K562 (cell line): ENCODE measurements around the gene ITSN1. TPM values are rescaled to one million over a fixed set of nuclear protein-coding genes. Genes with fewer than 3 reads are reported as not detected.
A peak's percentile ranks its signal among the peaks of the same experiment; 100 is the strongest.

Experiments used
- ATAC-seq: fragments of 200-7000 bp; cut with Tn5 transposase; 3 replicates; pipeline ENCODE4 v1.9.1; 2020; ENCODE audit warnings: moderate library complexity
- BruUV-seq: library from RNA; stranded (reverse); fragments of 400-500 nt; replicated peaks from 2 replicates; lab custom pipeline; 2021; lab: Mats Ljungman, UMichigan
- CTCF ChIA-PET: fragments of 300-600 bp; formaldehyde crosslinking; extraction: SDS; loops from one replicate; lab custom pipeline; 2021; ENCODE audit warnings: low intra/inter-chr PET ratio; lab: Yijun Ruan, JAX
- POLR2A ChIA-PET: fragments of 300-600, 350-650 bp; sonication (Branson Sonifier 250); formaldehyde crosslinking; extraction: SDS; loops from one replicate; lab custom pipeline; 2021; ENCODE audit warnings: antibody characterized with exemption, inconsistent platforms; lab: Yijun Ruan, JAX
- DNase-seq, 4 experiments: peaks; one replicate each; pipeline versions ENCODE4 v3.0.0 to v3.0.0-alpha.2; 2011 to 2018; ENCODE audit warnings: low spot score in 3 of 4, mixed read lengths in 3 of 4; ENCODE audit errors: extremely low read depth in 1 of 4
- FAIRE-seq: peaks from 2 replicates; lab custom pipeline; 2011; peaks lifted over from hg19 to GRCh38; lab: Jason Lieb, UNC
- H2AFZ ChIP-seq: 2 replicates; pipeline ENCODE4 v1.6.0; 2011; ENCODE audit warnings: low read depth, low read length, control low read depth, inconsistent platforms
- H3K27ac ChIP-seq: fragments of 200-600 bp; 3 replicates; pipeline ENCODE4 v1.8.0; 2011; ENCODE audit warnings: low read depth, mild to moderate bottlenecking, control low read depth, inconsistent platforms, low read length, moderate library complexity, mixed read lengths; ENCODE audit errors: extremely low read depth
- H3K27me3 ChIP-seq, 2 experiments: fragments of 300-600 bp in 1 of 2; 2 replicates in 1 of 2; 3 replicates in 1 of 2; pipeline versions ENCODE4 v1.6.0 to v1.8.0; 2011; ENCODE audit warnings: inconsistent platforms in 2 of 2, low read length in 2 of 2, mild to moderate bottlenecking in 1 of 2, mixed read lengths in 1 of 2, moderate library complexity in 1 of 2; ENCODE audit not compliant: control insufficient read depth in 2 of 2, insufficient read depth in 2 of 2
- H3K36me3 ChIP-seq: fragments of 300-600 bp; 3 replicates; pipeline ENCODE4 v1.8.0; 2011; ENCODE audit warnings: mild to moderate bottlenecking, low read length, inconsistent platforms; ENCODE audit not compliant: control insufficient read depth, insufficient read depth
- H3K4me1 ChIP-seq, 2 experiments: fragments of 200-600 bp in 1 of 2; replicated peaks in 1 of 2; 2 replicates in 1 of 2; 3 replicates in 1 of 2; pipeline versions ENCODE4 v1.5.1 to v1.8.0; 2011; ENCODE audit warnings: inconsistent platforms in 2 of 2, low read length in 2 of 2, mild to moderate bottlenecking in 1 of 2, mixed read lengths in 1 of 2, moderate library complexity in 1 of 2; ENCODE audit not compliant: control insufficient read depth in 2 of 2, insufficient read depth in 2 of 2
- H3K4me2 ChIP-seq: 2 replicates; pipeline ENCODE4 v1.6.1; 2011; ENCODE audit warnings: low read length, control low read depth, inconsistent platforms, mixed read lengths; ENCODE audit not compliant: insufficient read depth
- H3K4me3 ChIP-seq: fragments of 200-600 bp; sonication (generic), shearing (Covaris generic); 2 replicates; pipeline ENCODE4 v1.5.1; 2016; ENCODE audit warnings: control low read depth, inconsistent platforms
- H3K79me2 ChIP-seq: fragments of 200-600 bp; 3 replicates; pipeline ENCODE4 v1.8.0; 2011; ENCODE audit warnings: low read length, inconsistent platforms; ENCODE audit not compliant: control insufficient read depth, insufficient read depth
- H3K9ac ChIP-seq, 2 experiments: 2 replicates each; pipeline versions ENCODE4 v1.6.0 to v1.6.1; 2011; ENCODE audit warnings: low read depth in 2 of 2, low read length in 2 of 2, control low read depth in 1 of 2, inconsistent platforms in 1 of 2, mild to moderate bottlenecking in 1 of 2, mixed read lengths in 1 of 2; ENCODE audit not compliant: insufficient read depth in 1 of 2
- H3K9me1 ChIP-seq: one replicate; pipeline ENCODE4 v1.6.0; 2011; ENCODE audit warnings: inconsistent platforms, mild to moderate bottlenecking, low read length, moderate library complexity; ENCODE audit not compliant: control insufficient read depth, insufficient read depth
- H3K9me3 ChIP-seq: replicated peaks from 2 replicates; pipeline ENCODE4 v1.5.1; 2011; ENCODE audit warnings: low read depth, low read length, inconsistent platforms; ENCODE audit not compliant: control insufficient read depth, insufficient read depth
- H4K20me1 ChIP-seq: replicated peaks from 2 replicates; pipeline ENCODE4 v1.6.1; 2011; ENCODE audit warnings: low read length, inconsistent platforms, mixed read lengths; ENCODE audit not compliant: control insufficient read depth, insufficient read depth
- ARID2 ChIP-seq: fragments of 450-650 bp; IDR thresholded peaks from 2 replicates; pipeline ENCODE4 v1.6.1; 2017; ENCODE audit warnings: antibody characterized with exemption, mild to moderate bottlenecking
- CTCF ChIP-seq, 3 experiments: IDR thresholded peaks in 2 of 3; conservative IDR thresholded peaks in 1 of 3; 2 replicates each; pipeline ENCODE4 v1.5.1; 2011 to 2012; ENCODE audit warnings: low read length in 3 of 3, mild to moderate bottlenecking in 3 of 3, control low read depth in 2 of 3, improper control_type of control experiment in 1 of 3, inconsistent platforms in 1 of 3, low read depth in 1 of 3, mixed read lengths in 1 of 3, moderate library complexity in 1 of 3; ENCODE audit not compliant: insufficient read depth in 2 of 3
- E2F6 ChIP-seq, 2 experiments: IDR thresholded peaks; 2 replicates each; pipeline ENCODE4 v1.6.1; 2011; ENCODE audit warnings: borderline replicate concordance in 1 of 2, control low read depth in 1 of 2, low read depth in 1 of 2, low read length in 1 of 2, mild to moderate bottlenecking in 1 of 2, mixed read lengths in 1 of 2, moderate library complexity in 1 of 2; ENCODE audit not compliant: insufficient read depth in 1 of 2, insufficient read length in 1 of 2, poor library complexity in 1 of 2, severe bottlenecking in 1 of 2; ENCODE audit errors: extremely low read depth in 1 of 2
- RAD21 ChIP-seq, 2 experiments: fragments of 250-450 bp in 1 of 2; fragments of 450-650 bp in 1 of 2; sonication (Bioruptor Pico) in 1 of 2; formaldehyde crosslinking in 1 of 2; IDR thresholded peaks in 1 of 2; conservative IDR thresholded peaks in 1 of 2; 2 replicates each; pipeline versions ENCODE4 v1.4.0 to v1.8.0; 2020 to 2022; ENCODE audit warnings: mild to moderate bottlenecking in 2 of 2, moderate library complexity in 1 of 2
- RREB1 ChIP-seq: fragments of 250-450 bp; sonication (Bioruptor Pico); IDR thresholded peaks from 2 replicates; pipeline ENCODE4 v1.4.0; 2020
- SMC3 ChIP-seq: conservative IDR thresholded peaks from 2 replicates; pipeline ENCODE4 v1.6.1; 2011; ENCODE audit warnings: low read depth, low read length, improper control_type of control experiment; ENCODE audit not compliant: insufficient read depth
- ZC3H4 ChIP-seq: sonication (generic); formaldehyde crosslinking; IDR thresholded peaks from 2 replicates; pipeline ENCODE4 v1.9.0; 2021; ENCODE audit warnings: missing genetic modification reagents, borderline replicate concordance
- WGBS: fragments of 100-300 bp; shearing (Covaris generic); methylation state at CpG from one replicate; pipeline ENCODE4 v1.1.6; 2016; ENCODE audit warnings: low coverage, mixed read lengths; ENCODE audit not compliant: insufficient coverage; ENCODE audit errors: missing lambda C conversion rate; 5-methylcytosine and 5-hydroxymethylcytosine counted together
- in situ Hi-C: fragments of 300-500 bp; cut with MboI; formaldehyde crosslinking; loops from 4 replicates; pipeline ENCODE4 v1.15.0; 2018; ENCODE audit warnings: inconsistent platforms, mixed read lengths
- intact Hi-C: fragments of 100-400 bp; cut with micrococcal nuclease; formaldehyde crosslinking; loops from 2 replicates; pipeline ENCODE4 v1.14.2; 2022
- polyA plus RNA-seq, 8 experiments: library from polyadenylated mRNA; depleted of rRNA in 4 of 8; stranded (reverse) in 5 of 8; unstranded in 3 of 8; fragments of >200 nt; fragmentation: Nextera tagmentation in 2 of 8; fragmentation: Illumina TruSeq in 1 of 8; extraction: Ambion mirVana in 2 of 8; extraction: Trizol in 1 of 8; gene quantifications; 2 replicates each; pipeline versions ENCODE4 v1.2.1 to v1.2.3, GENCODE V29; 2011 to 2014; ENCODE audit warnings: inconsistent platforms in 1 of 8, missing spikeins in 1 of 8
- total RNA-seq, 7 experiments: library from RNA; depleted of rRNA in 6 of 7; stranded (reverse); fragments of >200 nt in 6 of 7; fragmentation: Illumina TruSeq in 2 of 7; extraction: Trizol in 2 of 7; gene quantifications; 2 replicates each; pipeline versions ENCODE4 v1.2.1 to v1.2.3, GENCODE V29; 2011 to 2021; ENCODE audit warnings: low replicate concordance in 1 of 7

Gene ITSN1
- total and polyA plus RNA-seq, 9 of the 15 experiments (the other 6 are each of a cell fraction or from before 2014, with no cell fraction given): 1.1 to 12.6 (median 4.8) TPM

GRCh38 chr21:33855190-33855589 is 212.9 kb downstream of the ITSN1 start:
- Histone ChIP-seq H3K36me3 (no peaks in the 10 kb centered on the region), H3K27me3 (peaks cover 56 to 80% of the 10 kb centered on the region in 2 experiments), H3K9ac (no peak overlapping the region), H3K79me2 (no peaks in the 10 kb centered on the region), H3K4me3 (no peak overlapping the region), H3K27ac (no peak overlapping the region), H3K4me2 (no peak overlapping the region), H3K4me1 (peaks cover 0 to 4% of the 10 kb centered on the region in 2 experiments; a peak in 2 of 5 replicates), H3K9me3 (no peaks in the 10 kb centered on the region), H4K20me1 (peaks cover 8% of the 10 kb centered on the region), H3K9me1 (peaks cover 4% of the 10 kb centered on the region), H2AFZ (no peak overlapping the region)
- ATAC-seq (peak; percentile 77), FAIRE-seq (peak; percentile 70), DNase-seq (peak; percentile 46 to 62 (median 50))
- in situ Hi-C loops (no loop called here), intact Hi-C loops (no loop called here)
- POLR2A ChIA-PET: interaction anchor here (0.6 to 1.2 kb wide), 3 partner anchors 11 to 341 kb away, joined by 3 read pairs; no protein-coding TSS in a partner anchor
- WGBS: 22% methylated on average over 5 of the region's 6 CpGs
- no TSS peak for BruUV-seq
- TF ChIP-seq ZC3H4 (CRISPR knock-in tag) (no peak), RREB1 (CRISPR knock-in tag) (0 out of 2 replicates have a peak, but pooled peaks have one; percentile 42), ARID2 (no peak), SMC3 (0 out of 2 replicates have a peak, but pooled peaks have one; percentile 28), RAD21 (CRISPR knock-in tag; conservative IDR thresholded peaks at IDR 0.05 in 1 of 2, IDR thresholded peaks at IDR 0.05 in 1 of 2) (peak in 1 of 2 experiments; percentile 53; a peak in 2 of 4 replicates), CTCF (IDR thresholded peaks at IDR 0.05 in 2 of 3, conservative IDR thresholded peaks at IDR 0.05 in 1 of 3; ENCODE audit: insufficient read depth in 2 of 3, low read depth in 1 of 3, low read length in 3 of 3) (peak; percentile 66 to 92 (median 76)), E2F6 (IDR thresholded peaks at IDR 0.05; ENCODE audit: borderline replicate concordance in 1 of 2, extremely low read depth in 1 of 2, insufficient read depth in 1 of 2, insufficient read length in 1 of 2, low read depth in 1 of 2, low read length in 1 of 2, poor library complexity in 1 of 2, severe bottlenecking in 1 of 2) (no peak)
- CTCF ChIA-PET: no interaction called here
